Measurements from ENCODE around the gene SIK2.

GRCh38 chr11:111722501-111722900, 120.3 kb downstream of the SIK2 start:
- no peak for TF ChIP-seq CTCF (IDR thresholded peaks at IDR 0.05)
- TF ChIP-seq POLR2A (IDR thresholded peaks at IDR 0.05), result no peak

Data from esophagus squamous epithelium (tissue), 4 donors.